B cell (primary cell): ENCODE results near the gene NPC2. TPM values are rescaled to one million over a fixed set of nuclear protein-coding genes. Genes with fewer than 3 reads are reported as not detected.

Source experiments
- ATAC-seq: fragments of 200-7000 bp; cut with Tn5 transposase; one replicate; pipeline ENCODE4 v1.10.0; 2021; ENCODE audit warnings: low read depth, mild to moderate bottlenecking, moderate number of reproducible peaks, moderate library complexity
- CTCF ChIA-PET: fragments of 350-600 bp; sonication (Branson Sonifier 250); formaldehyde crosslinking; loops from one replicate; lab custom pipeline; 2021; ENCODE audit warnings: antibody characterized with exemption, inconsistent platforms; lab: Charles Lee
- POLR2A ChIA-PET: fragments of 350-600 bp; sonication (Branson Sonifier 250); formaldehyde crosslinking; loops from one replicate; lab custom pipeline; 2021; ENCODE audit warnings: antibody characterized with exemption; lab: Charles Lee
- DNase-seq: peaks from one replicate; pipeline ENCODE4 v3.0.0; 2013
- H2AFZ ChIP-seq: 2 replicates; pipeline ENCODE4 v1.6.1; 2012; ENCODE audit warnings: mild to moderate bottlenecking, low read depth, low read length; ENCODE audit not compliant: insufficient read depth, poor library complexity, severe bottlenecking
- H3K27ac ChIP-seq, 2 donors: 1 replicate in 1 of 2; 2 replicates in 1 of 2; pipeline ENCODE4 v1.5.1; 2012 to 2013; ENCODE audit warnings: low read length in 2 of 2, mild to moderate bottlenecking in 2 of 2, moderate library complexity in 1 of 2
- H3K27me3 ChIP-seq, 4 experiments: fragments of 200-600 bp in 1 of 4; sonication (generic) in 1 of 4; replicated peaks in 1 of 4; 1 replicate in 2 of 4; 2 replicates in 2 of 4; pipeline versions ENCODE4 v1.6.1 to v1.7.0; 2013 to 2016; ENCODE audit warnings: low read length in 3 of 4, mild to moderate bottlenecking in 2 of 4, mixed read lengths in 1 of 4, moderate library complexity in 1 of 4; ENCODE audit not compliant: insufficient read depth in 4 of 4, control insufficient read depth in 3 of 4; ENCODE audit errors: control extremely low read depth in 1 of 4
- H3K36me3 ChIP-seq, 2 experiments: replicated peaks in 1 of 2; 1 replicate in 1 of 2; 2 replicates in 1 of 2; pipeline versions ENCODE4 v1.6.1 to v1.7.1; 2013; ENCODE audit warnings: low read length in 1 of 2; ENCODE audit not compliant: insufficient read depth in 2 of 2, control insufficient read depth in 1 of 2; ENCODE audit errors: control extremely low read depth in 1 of 2, extremely low read depth in 1 of 2
- H3K4me1 ChIP-seq, 2 donors: fragments of 200-600 bp in 1 of 2; sonication (generic) in 1 of 2; 1 replicate in 1 of 2; 2 replicates in 1 of 2; pipeline versions ENCODE4 v1.5.1 to v1.6.1; 2013 to 2017; ENCODE audit warnings: low read length in 2 of 2; ENCODE audit not compliant: control insufficient read depth in 2 of 2, insufficient read depth in 2 of 2
- H3K4me2 ChIP-seq: replicated peaks from 2 replicates; pipeline ENCODE3; 2012; ENCODE audit warnings: mild to moderate bottlenecking, low read depth, low read length; ENCODE audit not compliant: poor library complexity, severe bottlenecking
- H3K4me3 ChIP-seq, 5 experiments: fragments of 200-600 bp in 1 of 5; sonication (generic) in 1 of 5; 1 replicate in 3 of 5; 2 replicates in 2 of 5; pipeline versions ENCODE4 v1.5.1 to v1.7.0; 2011 to 2016; ENCODE audit warnings: low read length in 4 of 5, mild to moderate bottlenecking in 4 of 5, low read depth in 2 of 5, control low read depth in 1 of 5, moderate library complexity in 1 of 5; ENCODE audit not compliant: insufficient read depth in 1 of 5; ENCODE audit errors: control extremely low read depth in 1 of 5, extremely low read depth in 1 of 5
- H3K79me2 ChIP-seq: fragments of 200-600 bp; sonication (generic); one replicate; pipeline ENCODE4 v1.6.0; 2016; ENCODE audit warnings: low read length; ENCODE audit not compliant: control insufficient read depth, insufficient read depth
- H3K9ac ChIP-seq: fragments of 200-600 bp; sonication (generic); 2 replicates; pipeline ENCODE4 v1.6.1; 2017; ENCODE audit warnings: mild to moderate bottlenecking, low read length, moderate library complexity
- H3K9me3 ChIP-seq, 3 donors: one replicate each; pipeline versions ENCODE4 v1.6.1 to v1.7.1; 2013; ENCODE audit warnings: low read length in 2 of 3; ENCODE audit not compliant: control insufficient read depth in 2 of 3, insufficient read depth in 1 of 3; ENCODE audit errors: control extremely low read depth in 1 of 3
- H4K20me1 ChIP-seq: 2 replicates; pipeline ENCODE4 v1.6.0; 2012; ENCODE audit warnings: mild to moderate bottlenecking, low read length; ENCODE audit not compliant: insufficient read depth, control insufficient read depth, poor library complexity, severe bottlenecking
- H3K27ac Mint-ChIP-seq: one replicate; pipeline ENCODE4 v1.8.0; 2021; ENCODE audit warnings: mixed read lengths
- H3K27me3 Mint-ChIP-seq: one replicate; pipeline ENCODE4 v1.8.0; 2021; ENCODE audit warnings: mixed read lengths
- H3K4me1 Mint-ChIP-seq: one replicate; pipeline ENCODE4 v1.8.0; 2021; ENCODE audit warnings: mixed read lengths
- H3K4me3 Mint-ChIP-seq: one replicate; pipeline ENCODE4 v1.8.0; 2021; ENCODE audit warnings: mixed read lengths
- H3K9me3 Mint-ChIP-seq: one replicate; pipeline ENCODE4 v1.8.0; 2022; ENCODE audit warnings: mixed read lengths; ENCODE audit not compliant: insufficient read depth
- CTCF ChIP-seq: fragments of 200-600 bp; IDR thresholded peaks from one replicate; pipeline ENCODE4 v1.8.0; 2022; ENCODE audit warnings: antibody characterized with exemption, mild to moderate bottlenecking
- EZH2 ChIP-seq: IDR thresholded peaks from 2 replicates; pipeline ENCODE4 v1.6.1; 2012; ENCODE audit warnings: borderline replicate concordance, low read depth, mild to moderate bottlenecking, moderate library complexity, low read length; ENCODE audit not compliant: insufficient read depth, poor library complexity, severe bottlenecking
- WGBS: methylation state at CpG from one replicate; pipeline ENCODE4 v1.1.5; 2013; ENCODE audit warnings: missing lambda C conversion rate; ENCODE audit not compliant: insufficient coverage; 5-methylcytosine and 5-hydroxymethylcytosine counted together
- intact Hi-C: fragments of 100-400 bp; cut with micrococcal nuclease; formaldehyde crosslinking; loops from one replicate; pipeline ENCODE4 v1.10.0; 2022
- polyA plus RNA-seq: library from polyadenylated mRNA; depleted of rRNA; stranded (reverse); fragments of >200 nt; gene quantifications from 2 replicates; pipeline ENCODE4 v1.2.3, GENCODE V29; 2012
- total RNA-seq, 2 donors: library from RNA; stranded (reverse); fragments of 120-200 nt in 1 of 2; gene quantifications; 1 replicate in 1 of 2; 2 replicates in 1 of 2; pipeline versions ENCODE4 v1.2.3 to v1.2.4, GENCODE V29; 2013 to 2022

Gene NPC2
- total and polyA plus RNA-seq, 2 donors (not counting 1 experiment from before 2014, with no cell fraction given): 93.8 to 154 TPM

DNA sequence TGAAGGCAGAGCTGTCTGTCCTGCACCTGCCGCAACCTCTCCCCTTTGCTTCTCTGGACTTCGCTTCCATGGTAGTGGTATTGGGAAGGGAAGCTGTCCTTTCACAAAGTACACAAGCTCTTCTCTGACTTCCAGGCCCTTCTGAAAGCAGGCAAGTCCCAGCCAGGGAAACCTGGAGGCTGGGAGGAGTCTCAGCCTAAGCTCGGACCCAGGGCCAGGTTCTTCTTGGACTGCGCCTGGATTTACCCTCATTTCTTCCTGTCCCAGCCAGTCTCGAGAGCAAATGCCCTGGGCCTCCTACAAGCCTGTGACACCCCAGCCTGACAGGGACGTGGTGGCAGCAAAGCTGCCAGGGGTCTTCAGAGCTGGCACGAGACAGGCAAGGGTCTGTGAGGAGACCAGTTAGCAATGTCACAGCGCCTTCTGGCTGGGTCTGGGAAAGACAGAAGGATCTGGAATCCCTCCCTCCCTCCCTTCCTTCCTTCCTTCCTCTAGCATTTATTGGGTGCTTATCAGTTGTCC, 22.8 kb upstream of the NPC2 start:
- ChIA-PET CTCF (interaction anchor here (1.0 kb wide), 1 partner anchor 9 kb away, joined by 3 read pairs; no protein-coding TSS in a partner anchor), POLR2A (no interaction called here)
- Histone ChIP-seq H3K9ac (no peak overlapping the region), H3K27ac (no peak overlapping the region), H3K4me1 (peaks cover 6 to 7% of the 10 kb centered on the region in 2 donors), H4K20me1 (no peaks in the 10 kb centered on the region), H2AFZ (no peak overlapping the region), H3K79me2 (no peaks in the 10 kb centered on the region), H3K4me3 (no peak overlapping the region), H3K27me3 (peaks cover 0 to 16% (median 2%) of the 10 kb centered on the region in 4 experiments), H3K36me3 (no peaks in the 10 kb centered on the region), H3K9me3 (no peaks in the 10 kb centered on the region), H3K4me2 (no peak overlapping the region)
- H3K4me3 Mint-ChIP-seq: no peak overlapping the region
- no peak for ATAC-seq
- intact Hi-C loops: no loop called here
- no peak for TF ChIP-seq EZH2
- no peak for TF ChIP-seq CTCF
- WGBS: 85% methylated on average over 5 of the region's 8 CpGs
- H3K9me3 Mint-ChIP-seq: no peaks in the 10 kb centered on the region
- peaks cover 36% of the 10 kb centered on the region for H3K27me3 Mint-ChIP-seq
- H3K27ac Mint-ChIP-seq: no peak overlapping the region
- no peak for DNase-seq
- peaks cover 7% of the 10 kb centered on the region for H3K4me1 Mint-ChIP-seq

GRCh38 chr14:74514471-74514941, 21.4 kb upstream of the NPC2 start:
- H3K79me2 ChIP-seq: no peaks in the 10 kb centered on the region
- POLR2A ChIA-PET: no interaction called here
- no peak overlapping the region for H3K27ac Mint-ChIP-seq
- H3K4me1 Mint-ChIP-seq: peaks cover 7% of the 10 kb centered on the region
- H2AFZ ChIP-seq: no peak overlapping the region
- no peak for DNase-seq
- 3% methylated on average over 8 of the region's 13 CpGs for WGBS
- H3K4me2 ChIP-seq: peak overlapping the region; percentile 45
- H4K20me1 ChIP-seq: no peaks in the 10 kb centered on the region
- peaks cover 0 to 19% (median 2%) of the 10 kb centered on the region in 4 experiments for H3K27me3 ChIP-seq
- no peaks in the 10 kb centered on the region for H3K36me3 ChIP-seq
- H3K4me3 Mint-ChIP-seq: peak overlapping the region; percentile 13
- no peak for ATAC-seq
- H3K4me1 ChIP-seq: peaks cover 6 to 7% of the 10 kb centered on the region in 2 donors
- H3K27ac ChIP-seq: no peak overlapping the region
- no peak overlapping the region for H3K9ac ChIP-seq
- no peaks in the 10 kb centered on the region for H3K9me3 ChIP-seq
- TF ChIP-seq EZH2 (no peak), CTCF (no peak)
- no peaks in the 10 kb centered on the region for H3K9me3 Mint-ChIP-seq
- CTCF ChIA-PET: no interaction called here
- intact Hi-C loops: no loop called here
- peaks cover 36% of the 10 kb centered on the region for H3K27me3 Mint-ChIP-seq
- no peak overlapping the region for H3K4me3 ChIP-seq
